Endothelial cell of umbilical vein (primary cell): Measurements from ENCODE around the gene DLG5. TPM values are rescaled to one million over a fixed set of nuclear protein-coding genes. Genes with fewer than 3 reads are reported as not detected.
A peak's percentile ranks its signal among the peaks of the same experiment; 100 is the strongest.

Experiments used
- BruUV-seq: library from RNA; stranded (reverse); fragments of 400-500 nt; replicated peaks from 2 replicates; lab custom pipeline; 2021; lab: Mats Ljungman, UMichigan
- CTCF ChIA-PET: fragments of 300-600, 350-600 bp; sonication (Branson Sonifier 250); formaldehyde crosslinking; loops from one replicate; lab custom pipeline; 2021; ENCODE audit warnings: antibody characterized with exemption, inconsistent platforms; lab: Charles Lee
- POLR2A ChIA-PET: fragments of 300-600, 350-600 bp; sonication (Branson Sonifier 250); formaldehyde crosslinking; loops from one replicate; lab custom pipeline; 2021; ENCODE audit warnings: antibody characterized with exemption, inconsistent platforms; lab: Charles Lee
- DNase-seq: peaks from one replicate; pipeline ENCODE4 v3.0.0-alpha.2; 2011; ENCODE audit warnings: low read depth, low spot score
- FAIRE-seq: peaks from 2 replicates; lab custom pipeline; 2011; peaks lifted over from hg19 to GRCh38; lab: Jason Lieb, UNC
- H2AFZ ChIP-seq: 2 replicates; pipeline ENCODE4 v1.6.0; 2012; ENCODE audit warnings: low read depth, low read length, control low read depth, inconsistent platforms
- H3K27ac ChIP-seq: 2 replicates; pipeline ENCODE4 v1.5.1; 2011; ENCODE audit warnings: low read depth, mild to moderate bottlenecking, control low read depth, low read length, moderate library complexity; ENCODE audit not compliant: insufficient read depth
- H3K27me3 ChIP-seq, 2 experiments: 2 replicates each; pipeline versions ENCODE4 v1.6.0 to v1.6.1; 2011; ENCODE audit warnings: low read length in 2 of 2, mixed read lengths in 1 of 2; ENCODE audit not compliant: control insufficient read depth in 2 of 2, insufficient read depth in 2 of 2
- H3K36me3 ChIP-seq, 2 experiments: 2 replicates in 1 of 2; 3 replicates in 1 of 2; pipeline ENCODE4 v1.5.1; 2011; ENCODE audit warnings: low read length in 2 of 2, mild to moderate bottlenecking in 1 of 2, moderate library complexity in 1 of 2; ENCODE audit not compliant: control insufficient read depth in 2 of 2, insufficient read depth in 2 of 2; ENCODE audit errors: extremely low read depth in 1 of 2
- H3K4me1 ChIP-seq: 3 replicates; pipeline ENCODE4 v1.5.1; 2011; ENCODE audit warnings: mild to moderate bottlenecking, low read length; ENCODE audit not compliant: control insufficient read depth, insufficient read depth; ENCODE audit errors: extremely low read depth
- H3K4me2 ChIP-seq: 2 replicates; pipeline ENCODE4 v1.6.1; 2011; ENCODE audit warnings: low read length, control low read depth, mixed read lengths; ENCODE audit not compliant: insufficient read depth
- H3K4me3 ChIP-seq, 3 experiments: fragments of 200-600 bp in 1 of 3; sonication (generic), shearing (Covaris generic) in 1 of 3; replicated peaks in 1 of 3; 2 replicates each; pipeline ENCODE4 v1.5.1; 2011 to 2016; ENCODE audit warnings: control low read depth in 3 of 3, low read length in 3 of 3, mild to moderate bottlenecking in 2 of 3, inconsistent platforms in 1 of 3, low read depth in 1 of 3, moderate library complexity in 1 of 3; ENCODE audit not compliant: insufficient read depth in 1 of 3
- H3K79me2 ChIP-seq: 2 replicates; pipeline ENCODE4 v1.6.0; 2012; ENCODE audit warnings: low read length, inconsistent platforms; ENCODE audit not compliant: control insufficient read depth, insufficient read depth
- H3K9ac ChIP-seq: replicated peaks from 2 replicates; pipeline ENCODE3; 2011; ENCODE audit warnings: low read length, control low read depth; ENCODE audit not compliant: insufficient read depth; ENCODE audit errors: extremely low read depth
- H3K9me1 ChIP-seq: replicated peaks from 3 replicates; pipeline ENCODE4 v1.6.0; 2011; ENCODE audit warnings: mild to moderate bottlenecking, low read length; ENCODE audit not compliant: control insufficient read depth, insufficient read depth; ENCODE audit errors: extremely low read depth
- H3K9me3 ChIP-seq: replicated peaks from 2 replicates; pipeline ENCODE4 v1.5.1; 2012; ENCODE audit warnings: low read length, inconsistent platforms; ENCODE audit not compliant: control insufficient read depth, insufficient read depth
- H4K20me1 ChIP-seq: replicated peaks from 2 replicates; pipeline ENCODE3; 2011; ENCODE audit warnings: mild to moderate bottlenecking, low read length; ENCODE audit not compliant: control insufficient read depth, insufficient read depth; ENCODE audit errors: extremely low read depth
- EZH2 ChIP-seq: IDR thresholded peaks from 2 replicates; pipeline ENCODE4 v1.6.1; 2012; ENCODE audit warnings: borderline replicate concordance, low read depth, mild to moderate bottlenecking, moderate library complexity, low read length, inconsistent platforms; ENCODE audit not compliant: severe bottlenecking
- FOS ChIP-seq: IDR thresholded peaks from 2 replicates; pipeline ENCODE4 v1.6.1; 2011; ENCODE audit warnings: mild to moderate bottlenecking, low read length, moderate library complexity, borderline replicate concordance; ENCODE audit not compliant: insufficient read depth
- GATA2 ChIP-seq: IDR thresholded peaks from 2 replicates; pipeline ENCODE4 v1.7.0; 2011; ENCODE audit warnings: low read depth, mild to moderate bottlenecking, moderate library complexity, mixed read lengths, low read length; ENCODE audit not compliant: insufficient read length, insufficient read depth
- JUN ChIP-seq: IDR thresholded peaks from 2 replicates; pipeline ENCODE4 v1.6.1; 2011; ENCODE audit warnings: borderline replicate concordance, low read depth; ENCODE audit not compliant: insufficient read length, insufficient read depth
- MAX ChIP-seq: IDR thresholded peaks from 2 replicates; pipeline ENCODE4 v1.6.1; 2011; ENCODE audit not compliant: insufficient read depth, insufficient read length
- MYC ChIP-seq: IDR thresholded peaks from one replicate; pipeline ENCODE4 v1.6.1; 2011; ENCODE audit warnings: mild to moderate bottlenecking, low read depth, low read length
- POLR2A ChIP-seq: IDR thresholded peaks from 2 replicates; pipeline ENCODE4 v1.6.1; 2012; ENCODE audit warnings: low read depth, mild to moderate bottlenecking, control low read depth, low read length
- POLR2AphosphoS5 ChIP-seq: IDR thresholded peaks from 2 replicates; pipeline ENCODE4 v1.6.1; 2012; ENCODE audit warnings: low read depth, mild to moderate bottlenecking, control low read depth, low read length, moderate library complexity; ENCODE audit not compliant: insufficient read depth
- dilution Hi-C: fragments of 300-500 bp; cut with MboI; formaldehyde crosslinking; loops from one replicate; pipeline ENCODE4 v1.15.0; 2019; ENCODE audit warnings: low sequenced_read_pairs; ENCODE audit not compliant: extremely low pct_ligation_motif_present
- intact Hi-C: fragments of 100-400 bp; cut with micrococcal nuclease; formaldehyde crosslinking; loops from one replicate; pipeline ENCODE4 v1.10.0; 2022
- polyA plus RNA-seq, 4 experiments: library from polyadenylated mRNA; depleted of rRNA in 3 of 4; stranded (reverse) in 3 of 4; unstranded in 1 of 4; fragments of >200 nt; gene quantifications; 2 replicates each; pipeline versions ENCODE4 v1.2.1 to v1.2.3, GENCODE V29; 2011 to 2012; ENCODE audit warnings: missing spikeins in 1 of 4
- total RNA-seq: library from RNA; stranded (reverse); gene quantifications from 2 replicates; pipeline ENCODE4 v1.2.3, GENCODE V29; 2021
- TF ChIP-seq, protein P1 (sequence below), 2 donors: IDR thresholded peaks; 1 replicate in 1 of 2; 2 replicates in 1 of 2; pipeline ENCODE4 v1.5.1; 2011; ENCODE audit warnings: low read length in 2 of 2, mild to moderate bottlenecking in 2 of 2, moderate library complexity in 2 of 2, control low read depth in 1 of 2, inconsistent platforms in 1 of 2, low read depth in 1 of 2; ENCODE audit not compliant: insufficient read depth in 1 of 2; ENCODE audit errors: extremely low read depth in 1 of 2

Gene DLG5
- total and polyA plus RNA-seq, 2 donors (not counting 3 experiments of a cell fraction or from before 2014, with no cell fraction given) = 12.3 to 24.9 TPM

DNA sequence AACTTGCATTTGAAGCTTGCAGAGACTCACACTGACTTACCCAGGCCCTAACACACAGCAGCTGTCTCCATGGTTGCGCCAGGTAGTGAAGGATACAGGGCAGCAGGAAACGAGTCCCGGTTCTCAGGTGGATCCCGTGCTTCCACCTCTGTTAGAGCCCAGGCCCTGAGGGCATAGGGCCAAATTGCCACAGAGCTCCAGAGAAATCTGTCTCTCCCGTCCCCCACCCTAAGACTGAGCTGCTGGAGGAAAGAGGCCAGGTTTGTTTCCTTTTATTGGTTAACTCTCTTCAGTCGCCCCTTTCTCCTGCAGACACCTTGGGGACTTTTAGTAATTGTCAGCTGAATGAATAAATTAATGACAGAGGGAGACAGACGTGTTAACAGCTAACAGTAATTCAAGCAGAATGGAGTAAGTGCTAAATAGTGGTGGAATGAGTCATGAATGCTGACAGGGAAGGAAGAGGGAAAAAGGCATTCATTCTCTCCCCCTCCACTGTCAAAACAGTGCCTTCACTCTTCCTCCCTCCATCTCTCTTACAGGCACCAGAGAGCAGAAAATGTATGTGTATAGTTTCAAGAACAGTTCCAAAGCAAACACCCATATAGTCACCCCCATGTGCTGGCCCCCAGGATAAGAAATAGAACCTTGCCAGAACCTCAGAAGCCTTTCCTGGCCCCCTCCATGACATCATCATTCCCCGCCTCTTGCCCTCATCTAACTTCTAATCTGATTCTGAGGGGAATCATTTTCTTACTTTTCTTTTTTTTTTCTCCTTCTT is 16.8 kb upstream of the DLG5 start:
- DNase-seq = peak; percentile 69

More for the DNA sequence above, 16.8 kb upstream of the DLG5 start:
- H3K27me3 ChIP-seq = peaks cover 0 to 2% of the 10 kb centered on the region in 2 experiments
- dilution Hi-C loops = no loop called here
- ChIA-PET CTCF (interaction anchor here (1.0 to 1.2 kb wide), 7 partner anchors 15 to 96 kb away, joined by 3 to 5 read pairs (median 3); no protein-coding TSS in a partner anchor), POLR2A (no interaction called here)
- H3K36me3 ChIP-seq = no peaks in the 10 kb centered on the region
- no peak overlapping the region for H3K9ac ChIP-seq
- TF ChIP-seq FOS = peak; percentile 80
- TF ChIP-seq JUN = peak; percentile 60
- no peak for TF ChIP-seq POLR2A
- no peak for TF ChIP-seq GATA2
- peak; percentile 31 for TF ChIP-seq POLR2AphosphoS5
- no peak for TF ChIP-seq EZH2
- TF ChIP-seq, protein P1, sequence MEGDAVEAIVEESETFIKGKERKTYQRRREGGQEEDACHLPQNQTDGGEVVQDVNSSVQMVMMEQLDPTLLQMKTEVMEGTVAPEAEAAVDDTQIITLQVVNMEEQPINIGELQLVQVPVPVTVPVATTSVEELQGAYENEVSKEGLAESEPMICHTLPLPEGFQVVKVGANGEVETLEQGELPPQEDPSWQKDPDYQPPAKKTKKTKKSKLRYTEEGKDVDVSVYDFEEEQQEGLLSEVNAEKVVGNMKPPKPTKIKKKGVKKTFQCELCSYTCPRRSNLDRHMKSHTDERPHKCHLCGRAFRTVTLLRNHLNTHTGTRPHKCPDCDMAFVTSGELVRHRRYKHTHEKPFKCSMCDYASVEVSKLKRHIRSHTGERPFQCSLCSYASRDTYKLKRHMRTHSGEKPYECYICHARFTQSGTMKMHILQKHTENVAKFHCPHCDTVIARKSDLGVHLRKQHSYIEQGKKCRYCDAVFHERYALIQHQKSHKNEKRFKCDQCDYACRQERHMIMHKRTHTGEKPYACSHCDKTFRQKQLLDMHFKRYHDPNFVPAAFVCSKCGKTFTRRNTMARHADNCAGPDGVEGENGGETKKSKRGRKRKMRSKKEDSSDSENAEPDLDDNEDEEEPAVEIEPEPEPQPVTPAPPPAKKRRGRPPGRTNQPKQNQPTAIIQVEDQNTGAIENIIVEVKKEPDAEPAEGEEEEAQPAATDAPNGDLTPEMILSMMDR (IDR thresholded peaks at IDR 0.05; ENCODE audit: extremely low read depth in 1 of 2, insufficient read depth in 1 of 2, low read depth in 1 of 2, low read length in 2 of 2) = no peak
- TF ChIP-seq MAX = no peak
- no peak for TF ChIP-seq MYC
- peak overlapping the region; percentile 10 for H3K4me2 ChIP-seq
- H3K27ac ChIP-seq = no peak overlapping the region
- H3K9me1 ChIP-seq = no peaks in the 10 kb centered on the region
- FAIRE-seq = peak; percentile 93
- H3K4me1 ChIP-seq = peaks cover 6% of the 10 kb centered on the region
- H4K20me1 ChIP-seq = no peaks in the 10 kb centered on the region
- intact Hi-C loops = no loop called here
- BruUV-seq = no TSS peak
- no peaks in the 10 kb centered on the region for H3K79me2 ChIP-seq
- no peak overlapping the region for H2AFZ ChIP-seq
- H3K4me3 ChIP-seq = no peak overlapping the region
- no peaks in the 10 kb centered on the region for H3K9me3 ChIP-seq
